GM21390 (cell line): ENCODE results near the gene ANKRD39.
"Not testable (repeated sequence)": the region's sequence is repeated elsewhere in the genome, so short reads cannot be mapped to it uniquely, and the experiment has no call there.

ENCODE experiments used
- ATAC-seq: cut with Tn5 transposase; IDR thresholded peaks from one replicate; pipeline ENCODE4 v1.9.1; 2021; ENCODE audit not compliant: unreplicated experiment

Gene ANKRD39, protein sequence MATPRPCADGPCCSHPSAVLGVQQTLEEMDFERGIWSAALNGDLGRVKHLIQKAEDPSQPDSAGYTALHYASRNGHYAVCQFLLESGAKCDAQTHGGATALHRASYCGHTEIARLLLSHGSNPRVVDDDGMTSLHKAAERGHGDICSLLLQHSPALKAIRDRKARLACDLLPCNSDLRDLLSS

DNA sequence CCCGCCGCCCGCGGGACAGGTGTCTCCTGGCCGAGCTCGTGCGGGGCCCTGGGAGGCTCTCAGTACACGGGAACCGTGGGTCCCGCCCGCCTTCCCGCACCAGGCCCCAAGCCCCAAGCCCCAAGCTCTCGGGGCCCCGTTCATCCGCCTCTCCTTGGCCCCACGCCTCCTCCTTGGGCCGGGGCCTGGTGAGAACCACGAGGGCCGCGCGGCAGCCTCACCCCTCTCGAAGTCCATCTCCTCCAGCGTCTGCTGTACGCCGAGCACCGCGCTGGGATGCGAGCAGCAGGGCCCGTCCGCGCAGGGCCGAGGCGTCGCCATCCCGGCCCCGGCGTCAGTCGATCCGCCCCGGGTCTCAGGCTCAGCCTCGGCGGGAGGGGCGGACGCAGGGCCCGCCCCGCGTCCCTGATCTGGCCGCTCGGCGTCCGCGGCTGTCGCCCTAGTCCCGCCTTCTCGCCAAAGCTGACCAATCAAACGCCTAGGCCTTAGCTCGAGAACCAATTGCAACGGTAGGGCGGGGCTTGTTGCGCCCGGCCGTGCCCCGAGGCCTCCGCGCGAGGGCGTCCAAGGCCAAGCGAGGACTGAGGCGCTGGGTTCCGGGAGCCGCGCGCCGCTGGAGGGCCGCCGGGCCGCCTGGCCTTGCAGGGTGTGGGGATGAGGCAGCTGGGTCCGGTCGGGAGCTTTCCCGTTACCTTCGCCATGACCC is at the start of gene ANKRD39:
Gene ANKRD39 (minus strand): TSS at position 350 of the 706 bp plus-strand sequence. CDS start 29 bp downstream, at position 321.
- peak; percentile 91 for ATAC-seq

DNA sequence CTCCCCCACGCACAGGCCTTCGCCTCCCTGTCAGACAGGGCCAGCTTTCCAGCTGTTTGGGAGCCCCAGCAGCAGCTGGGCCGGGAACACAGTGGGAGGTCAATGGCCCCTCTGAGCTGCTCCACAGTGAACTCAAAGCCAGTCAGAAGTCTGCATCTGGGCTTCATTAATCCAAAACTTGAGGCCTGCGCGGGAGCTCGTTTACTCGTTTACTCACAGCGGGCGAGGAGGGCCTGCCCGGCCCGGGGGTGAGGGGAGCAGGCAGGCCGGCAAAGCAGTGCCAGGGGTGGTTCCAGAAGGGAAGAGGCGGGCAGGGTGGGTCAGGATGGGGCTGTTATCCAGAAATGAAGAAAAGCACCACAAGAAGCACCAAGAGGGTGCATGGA is 48.9 kb upstream of the ANKRD39 start:
- no peak for ATAC-seq

DNA sequence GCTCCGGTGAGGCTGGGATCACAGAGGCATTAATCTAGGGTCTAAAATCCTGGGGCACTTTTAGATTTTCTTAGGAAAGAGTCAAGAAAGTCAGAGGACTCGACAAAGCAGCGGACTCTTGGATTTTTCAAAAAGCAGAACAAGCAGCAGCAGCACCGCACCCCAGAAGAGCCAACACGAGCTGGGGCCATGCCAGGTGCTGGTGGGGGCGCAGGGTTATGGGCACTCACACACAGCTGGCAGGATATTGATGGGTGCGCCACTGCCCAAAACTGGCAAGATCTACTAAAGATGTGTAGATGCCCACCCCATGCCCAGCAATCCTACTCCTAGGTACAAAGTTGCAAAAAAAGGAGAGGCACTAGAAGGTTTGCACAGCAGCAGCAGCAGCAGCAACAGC is 46.0 kb upstream of the ANKRD39 start:
- ATAC-seq = no peak

GRCh38 chr2:96903318-96903717 is 45.5 kb upstream of the ANKRD39 start:
- ATAC-seq = no peak

DNA sequence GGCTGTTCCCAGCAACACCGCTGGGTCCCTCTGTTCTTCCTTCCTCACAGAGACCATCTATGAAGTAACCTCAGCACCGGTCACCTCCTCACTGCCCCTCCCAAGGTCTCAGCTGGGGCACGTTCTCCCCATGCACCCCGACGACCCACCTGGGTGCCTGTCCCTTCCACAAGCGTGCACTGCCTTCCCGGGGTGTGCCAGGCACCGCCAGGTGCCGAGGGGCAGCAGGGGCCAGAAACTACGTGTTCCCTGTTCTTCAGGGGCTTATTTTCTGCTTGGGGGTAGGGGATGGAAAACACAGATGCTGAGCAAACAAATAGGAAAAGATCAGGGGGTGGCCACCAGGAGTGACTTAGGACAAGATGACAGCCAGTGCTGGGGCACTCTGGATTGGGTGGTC is 42.4 kb upstream of the ANKRD39 start:
- ATAC-seq = no peak

DNA sequence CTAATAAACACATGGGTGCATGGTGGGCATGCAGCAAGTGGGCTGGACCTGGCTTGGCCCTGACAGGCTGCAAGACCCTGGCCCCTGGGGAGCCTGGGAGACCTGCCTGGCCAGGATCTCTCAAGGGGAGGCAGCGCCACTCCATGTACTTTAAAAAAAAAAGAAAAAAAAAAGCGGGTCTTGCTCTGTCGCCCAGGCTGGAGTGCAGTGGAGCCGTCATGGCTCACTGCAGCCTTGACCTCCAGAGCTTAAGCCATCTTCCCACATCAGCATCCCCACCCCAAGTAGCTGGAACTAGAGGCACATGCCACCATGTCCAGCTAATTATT is 41.6 kb upstream of the ANKRD39 start:
- no peak for ATAC-seq

- ATAC-seq = no peak
These were observed 41.0 kb upstream of the ANKRD39 start for GRCh38 chr2:96898641-96899412.

DNA sequence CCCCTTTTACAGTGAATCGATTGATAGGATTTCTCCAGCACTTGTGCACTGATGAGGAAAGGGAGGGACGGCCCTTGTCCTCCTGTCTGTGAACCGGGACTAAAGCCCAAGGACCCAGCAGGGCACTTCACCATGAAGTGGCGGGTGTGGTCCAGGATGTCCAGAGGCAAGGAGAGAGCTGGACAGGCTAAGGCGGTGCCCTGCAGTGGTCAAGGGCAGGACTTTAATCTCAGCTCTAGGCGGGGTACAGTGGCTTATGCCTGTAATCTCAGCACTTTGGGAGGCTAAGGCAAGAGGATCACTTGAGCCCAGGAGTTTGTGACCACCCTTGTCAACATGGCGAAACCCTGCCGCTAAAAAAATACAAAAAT is 40.3 kb upstream of the ANKRD39 start:
- no peak for ATAC-seq

- no peak for ATAC-seq
These were observed 39.8 kb upstream of the ANKRD39 start for GRCh38 chr2:96897491-96898134.

- no peak for ATAC-seq
These were observed 38.2 kb upstream of the ANKRD39 start for GRCh38 chr2:96895746-96896651.

GRCh38 chr2:96895032-96895745 is 37.4 kb upstream of the ANKRD39 start:
- no peak for ATAC-seq

DNA sequence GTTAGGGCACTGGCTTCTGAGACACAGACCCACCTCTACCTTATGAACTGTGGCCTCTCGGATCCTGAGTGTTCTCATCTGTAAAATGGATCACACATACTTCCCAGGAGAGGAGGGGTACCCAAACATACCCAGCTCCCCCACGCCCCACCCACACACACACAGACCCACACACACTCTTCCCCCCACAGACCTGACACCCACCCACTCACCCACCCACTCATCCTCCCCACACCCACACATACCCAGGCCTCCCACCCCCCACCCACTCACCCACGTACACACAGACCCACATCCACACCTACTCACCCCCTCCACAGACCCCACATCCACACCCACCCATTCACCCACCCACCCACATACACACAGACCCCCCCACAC is 36.3 kb upstream of the ANKRD39 start:
- no peak for ATAC-seq

DNA sequence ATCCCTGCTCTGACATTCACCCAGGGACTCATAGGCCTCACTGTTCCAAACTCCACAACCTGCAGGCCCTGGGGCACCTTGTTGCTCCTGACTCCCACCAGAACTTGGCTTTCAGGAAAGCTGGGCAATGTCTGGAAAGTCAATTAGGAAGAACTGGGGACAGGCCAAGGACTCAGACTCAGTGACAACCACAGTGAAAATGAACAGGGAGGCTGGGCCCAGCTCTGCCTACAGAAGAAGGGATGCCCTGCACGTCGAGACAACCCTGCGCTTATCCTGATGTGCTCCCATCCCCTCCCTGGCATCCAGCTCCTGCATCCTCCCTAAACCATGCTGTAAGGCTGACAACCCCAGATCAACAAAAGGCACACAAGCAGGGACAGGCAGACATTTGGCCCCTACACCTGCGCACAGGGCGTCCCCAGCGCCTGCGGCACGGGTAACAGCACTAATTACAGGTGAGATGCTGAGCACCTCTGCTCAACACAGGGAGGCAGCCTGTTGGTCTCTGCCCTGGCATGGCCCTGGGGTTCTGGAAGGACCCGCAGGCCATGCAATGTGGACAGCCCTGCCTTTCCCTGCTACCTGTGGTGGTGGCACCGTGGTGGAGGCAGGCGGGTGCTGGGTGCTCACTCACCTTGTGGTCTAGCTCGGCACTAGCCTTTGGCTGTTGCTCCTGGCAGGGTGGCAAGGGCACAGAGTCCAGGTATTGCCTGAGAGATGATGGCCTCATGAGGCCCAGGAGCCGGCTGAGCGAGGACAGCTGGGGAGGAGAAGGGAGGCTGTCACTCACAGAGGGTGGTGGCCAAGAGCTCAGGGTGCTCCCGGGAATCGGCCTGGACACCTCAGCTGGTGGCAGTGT is 35.7 kb upstream of the ANKRD39 start:
- no peak for ATAC-seq

DNA sequence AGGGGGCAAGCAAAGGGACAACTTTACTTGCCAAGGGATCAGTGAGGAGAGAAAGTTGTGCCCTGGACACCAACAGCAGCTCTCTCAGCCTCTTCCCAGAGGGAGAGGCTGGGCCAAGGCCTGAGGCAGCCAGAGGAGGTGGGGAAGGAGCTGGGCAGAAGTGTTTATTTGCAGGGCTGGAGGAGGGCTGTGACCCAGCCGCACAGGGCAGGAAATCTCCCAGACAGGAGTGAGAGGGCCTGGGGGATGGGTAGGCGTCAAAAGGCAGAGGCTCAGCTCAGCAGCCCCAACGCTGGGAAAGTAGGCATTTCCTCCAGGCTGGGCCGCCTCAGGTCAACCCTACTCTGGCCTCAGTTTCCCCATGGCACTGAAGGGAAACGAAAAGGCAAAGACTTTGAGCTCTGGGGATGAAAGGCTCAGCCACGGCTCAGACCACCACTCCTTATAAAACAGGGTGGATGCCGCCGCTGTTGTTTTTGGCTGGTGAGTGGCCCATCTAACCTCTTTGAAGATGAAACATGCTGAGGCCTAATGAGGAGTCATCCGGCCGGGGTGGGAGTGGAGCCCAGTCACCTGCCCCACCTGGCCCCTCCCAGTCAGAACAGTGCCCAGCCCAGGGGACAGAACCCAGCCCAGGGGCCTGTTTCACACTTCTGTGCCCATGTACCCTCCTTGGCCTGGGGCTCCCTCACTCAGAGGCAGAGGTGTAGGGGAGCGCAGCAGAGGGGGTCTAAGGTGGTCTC is 33.9 kb upstream of the ANKRD39 start:
- ATAC-seq = no peak

- ATAC-seq = no peak
These were observed 33.0 kb upstream of the ANKRD39 start for GRCh38 chr2:96890726-96891385.

GRCh38 chr2:96890252-96890651 is 32.4 kb upstream of the ANKRD39 start:
- ATAC-seq = no peak

- ATAC-seq = not testable (repeated sequence)
These were observed 31.7 kb upstream of the ANKRD39 start for GRCh38 chr2:96889502-96889901.
